Measurements from ENCODE around the gene AMER2. TPM values are rescaled to one million over a fixed set of nuclear protein-coding genes. Genes with fewer than 3 reads are reported as not detected.

AMER2 gene
- total and polyA plus RNA-seq, 2 experiments from 2014 or later: 0.31 to 0.76 TPM

DNA sequence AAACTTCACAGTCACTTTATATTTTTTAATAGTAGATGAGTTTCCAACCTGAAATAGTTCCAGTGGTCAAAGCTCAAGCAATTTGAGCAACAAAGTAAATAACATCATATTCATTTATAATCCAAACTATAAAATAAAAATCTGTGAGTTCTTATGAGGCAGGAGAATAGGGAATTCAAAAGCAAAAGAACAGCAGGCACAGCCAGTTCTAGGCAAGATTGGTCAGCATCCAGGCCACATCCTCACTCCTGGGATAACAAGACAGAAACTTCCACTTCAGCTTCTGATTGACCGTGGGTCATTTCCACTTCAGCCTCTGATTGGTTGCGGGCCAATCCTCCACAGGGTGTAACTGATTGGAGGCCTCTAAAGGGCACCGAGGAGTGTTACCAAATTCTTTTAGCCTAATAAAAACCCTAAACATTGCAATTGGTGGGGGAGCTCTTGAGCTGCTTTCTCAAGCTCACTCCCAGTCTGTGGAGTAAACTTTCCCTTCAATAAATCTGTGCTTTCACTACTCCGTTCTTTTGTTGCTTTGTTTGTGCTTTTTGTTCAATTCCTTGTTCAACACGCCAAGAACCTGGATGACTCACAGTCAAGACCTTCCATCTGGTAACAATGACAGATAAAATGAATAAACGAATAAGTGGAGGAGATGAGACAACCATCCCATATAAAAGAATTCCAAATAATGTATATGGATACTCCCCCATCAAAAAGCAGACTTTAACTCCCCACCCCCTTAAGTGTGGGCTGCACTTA, 42.6 kb upstream of the AMER2 start:
- Histone ChIP-seq H2AFZ (peak overlapping the region; percentile 7; the same call in 1 of the 2 replicates), H3K79me2 (replicated peaks; ENCODE audit: insufficient read depth) (no peaks in the 10 kb centered on the region), H4K20me1 (replicated peaks; ENCODE audit: insufficient read depth) (no peaks in the 10 kb centered on the region), H3K27ac (ENCODE audit: low read depth) (no peak overlapping the region), H3K27me3 (ENCODE audit: insufficient read depth) (no peaks in the 10 kb centered on the region), H3K36me3 (ENCODE audit: insufficient read depth) (no peaks in the 10 kb centered on the region), H3K4me3 (no peak overlapping the region), H3K4me2 (no peak overlapping the region), H3K9me2 (ENCODE audit: insufficient read depth) (no peaks in the 10 kb centered on the region), H3F3A (replicated peaks; ENCODE audit: low read depth) (no peaks in the 10 kb centered on the region), H3K4me1 (ENCODE audit: insufficient read depth) (peaks cover 12% of the 10 kb centered on the region)
- peaks cover 11% of the 10 kb centered on the region for H3K4me1 Mint-ChIP-seq
- DNase-seq (ENCODE audit: low spot score) (peak; percentile 50), ATAC-seq (peak; percentile 69)
- peaks cover 2% of the 10 kb centered on the region for H3K27me3 Mint-ChIP-seq (ENCODE audit: insufficient read depth, low read depth, poor library complexity)
- no peak overlapping the region for H3K27ac Mint-ChIP-seq
- no peaks in the 10 kb centered on the region for H3K36me3 Mint-ChIP-seq (ENCODE audit: low read depth)
- no peaks in the 10 kb centered on the region for H3K9me3 Mint-ChIP-seq
- TF ChIP-seq ZNF331 (CRISPR knock-in tag; IDR thresholded peaks at IDR 0.05; ENCODE audit: low read depth): no peak
- TF ChIP-seq, protein P1, sequence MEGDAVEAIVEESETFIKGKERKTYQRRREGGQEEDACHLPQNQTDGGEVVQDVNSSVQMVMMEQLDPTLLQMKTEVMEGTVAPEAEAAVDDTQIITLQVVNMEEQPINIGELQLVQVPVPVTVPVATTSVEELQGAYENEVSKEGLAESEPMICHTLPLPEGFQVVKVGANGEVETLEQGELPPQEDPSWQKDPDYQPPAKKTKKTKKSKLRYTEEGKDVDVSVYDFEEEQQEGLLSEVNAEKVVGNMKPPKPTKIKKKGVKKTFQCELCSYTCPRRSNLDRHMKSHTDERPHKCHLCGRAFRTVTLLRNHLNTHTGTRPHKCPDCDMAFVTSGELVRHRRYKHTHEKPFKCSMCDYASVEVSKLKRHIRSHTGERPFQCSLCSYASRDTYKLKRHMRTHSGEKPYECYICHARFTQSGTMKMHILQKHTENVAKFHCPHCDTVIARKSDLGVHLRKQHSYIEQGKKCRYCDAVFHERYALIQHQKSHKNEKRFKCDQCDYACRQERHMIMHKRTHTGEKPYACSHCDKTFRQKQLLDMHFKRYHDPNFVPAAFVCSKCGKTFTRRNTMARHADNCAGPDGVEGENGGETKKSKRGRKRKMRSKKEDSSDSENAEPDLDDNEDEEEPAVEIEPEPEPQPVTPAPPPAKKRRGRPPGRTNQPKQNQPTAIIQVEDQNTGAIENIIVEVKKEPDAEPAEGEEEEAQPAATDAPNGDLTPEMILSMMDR (conservative IDR thresholded peaks at IDR 0.05; ENCODE audit: low read depth in 2 of 2): peak in 1 of 2 experiments; percentile 43; a peak in 2 of 4 replicates
- TF ChIP-seq ZNF114 (CRISPR knock-in tag; IDR thresholded peaks at IDR 0.05): no peak
- no peak for TF ChIP-seq CREB1 (CRISPR knock-in tag; IDR thresholded peaks at IDR 0.05; ENCODE audit: low read depth)
- no peak for TF ChIP-seq STAT1 (IDR thresholded peaks at IDR 0.05; ENCODE audit: unreplicated experiment)
- H3K4me3 Mint-ChIP-seq: no peak overlapping the region

DNA sequence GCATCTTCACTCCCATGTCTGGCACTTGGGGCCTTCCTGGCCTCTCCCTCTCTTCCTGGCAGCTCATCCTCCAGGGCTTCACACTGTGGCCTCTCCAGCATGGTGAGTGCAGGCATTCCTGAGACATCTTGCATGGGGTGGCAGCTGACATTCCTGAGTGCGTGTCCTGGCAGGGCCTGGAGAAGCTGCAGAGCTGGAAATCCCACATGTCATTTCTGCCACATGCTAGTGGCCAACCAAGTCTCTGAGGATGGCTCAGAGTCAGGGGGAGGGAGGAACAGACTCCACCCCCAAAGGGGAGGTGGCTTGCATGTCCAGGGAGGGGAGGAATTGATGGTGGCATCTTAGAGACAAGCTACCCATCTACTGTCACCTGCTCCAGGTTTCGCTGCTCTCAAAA, 41.6 kb upstream of the AMER2 start:
- Histone ChIP-seq H3K4me1 (ENCODE audit: insufficient read depth) (peaks cover 9% of the 10 kb centered on the region), H3K4me3 (no peak overlapping the region), H3K36me3 (ENCODE audit: insufficient read depth) (no peaks in the 10 kb centered on the region), H3K4me2 (no peak overlapping the region), H3K9me2 (ENCODE audit: insufficient read depth) (no peaks in the 10 kb centered on the region), H3F3A (replicated peaks; ENCODE audit: low read depth) (no peaks in the 10 kb centered on the region), H3K79me2 (replicated peaks; ENCODE audit: insufficient read depth) (no peaks in the 10 kb centered on the region), H2AFZ (0 out of 2 replicates have a peak overlapping the region, but pooled peaks have one; percentile 38), H3K27me3 (ENCODE audit: insufficient read depth) (no peaks in the 10 kb centered on the region), H4K20me1 (replicated peaks; ENCODE audit: insufficient read depth) (no peaks in the 10 kb centered on the region), H3K27ac (ENCODE audit: low read depth) (no peak overlapping the region)
- no peak overlapping the region for H3K4me3 Mint-ChIP-seq
- TF ChIP-seq CREB1 (CRISPR knock-in tag; IDR thresholded peaks at IDR 0.05; ENCODE audit: low read depth): no peak
- TF ChIP-seq POLR2AphosphoS5 (IDR thresholded peaks at IDR 0.05; ENCODE audit: low read depth): no peak
- no peak for TF ChIP-seq EZH2phosphoT487 (IDR thresholded peaks at IDR 0.05; ENCODE audit: unreplicated experiment)
- no peak for TF ChIP-seq STAT1 (IDR thresholded peaks at IDR 0.05; ENCODE audit: unreplicated experiment)
- H3K27me3 Mint-ChIP-seq (ENCODE audit: insufficient read depth, low read depth, poor library complexity): peaks cover 2% of the 10 kb centered on the region
- H3K27ac Mint-ChIP-seq: no peak overlapping the region
- no peak for DNase-seq (ENCODE audit: low spot score)
- peaks cover 11% of the 10 kb centered on the region for H3K4me1 Mint-ChIP-seq
- H3K36me3 Mint-ChIP-seq (ENCODE audit: low read depth): no peaks in the 10 kb centered on the region
- no peak for ATAC-seq
- H3K9me3 Mint-ChIP-seq: no peaks in the 10 kb centered on the region

All from GM23338 (cell line).